Endothelial cell of umbilical vein (primary cell): ENCODE data around the gene FIS1. TPM values are rescaled to one million over a fixed set of nuclear protein-coding genes. Genes with fewer than 3 reads are reported as not detected.

Experiments
- BruUV-seq: library from RNA; stranded (reverse); fragments of 400-500 nt; replicated peaks from 2 replicates; lab custom pipeline; 2021; lab: Mats Ljungman, UMichigan
- CTCF ChIA-PET: fragments of 300-600, 350-600 bp; sonication (Branson Sonifier 250); formaldehyde crosslinking; loops from one replicate; lab custom pipeline; 2021; ENCODE audit warnings: antibody characterized with exemption, inconsistent platforms; lab: Charles Lee
- POLR2A ChIA-PET: fragments of 300-600, 350-600 bp; sonication (Branson Sonifier 250); formaldehyde crosslinking; loops from one replicate; lab custom pipeline; 2021; ENCODE audit warnings: antibody characterized with exemption, inconsistent platforms; lab: Charles Lee
- DNase-seq: peaks from one replicate; pipeline ENCODE4 v3.0.0-alpha.2; 2011; ENCODE audit warnings: low read depth, low spot score
- FAIRE-seq: peaks from 2 replicates; lab custom pipeline; 2011; peaks lifted over from hg19 to GRCh38; lab: Jason Lieb, UNC
- H2AFZ ChIP-seq: 2 replicates; pipeline ENCODE4 v1.6.0; 2012; ENCODE audit warnings: low read depth, low read length, control low read depth, inconsistent platforms
- H3K27ac ChIP-seq: 2 replicates; pipeline ENCODE4 v1.5.1; 2011; ENCODE audit warnings: low read depth, mild to moderate bottlenecking, control low read depth, low read length, moderate library complexity; ENCODE audit not compliant: insufficient read depth
- H3K27me3 ChIP-seq, 2 experiments: 2 replicates each; pipeline versions ENCODE4 v1.6.0 to v1.6.1; 2011; ENCODE audit warnings: low read length in 2 of 2, mixed read lengths in 1 of 2; ENCODE audit not compliant: control insufficient read depth in 2 of 2, insufficient read depth in 2 of 2
- H3K36me3 ChIP-seq, 2 experiments: 2 replicates in 1 of 2; 3 replicates in 1 of 2; pipeline ENCODE4 v1.5.1; 2011; ENCODE audit warnings: low read length in 2 of 2, mild to moderate bottlenecking in 1 of 2, moderate library complexity in 1 of 2; ENCODE audit not compliant: control insufficient read depth in 2 of 2, insufficient read depth in 2 of 2; ENCODE audit errors: extremely low read depth in 1 of 2
- H3K4me1 ChIP-seq: 3 replicates; pipeline ENCODE4 v1.5.1; 2011; ENCODE audit warnings: mild to moderate bottlenecking, low read length; ENCODE audit not compliant: control insufficient read depth, insufficient read depth; ENCODE audit errors: extremely low read depth
- H3K4me2 ChIP-seq: 2 replicates; pipeline ENCODE4 v1.6.1; 2011; ENCODE audit warnings: low read length, control low read depth, mixed read lengths; ENCODE audit not compliant: insufficient read depth
- H3K4me3 ChIP-seq, 3 experiments: fragments of 200-600 bp in 1 of 3; sonication (generic), shearing (Covaris generic) in 1 of 3; replicated peaks in 1 of 3; 2 replicates each; pipeline ENCODE4 v1.5.1; 2011 to 2016; ENCODE audit warnings: control low read depth in 3 of 3, low read length in 3 of 3, mild to moderate bottlenecking in 2 of 3, inconsistent platforms in 1 of 3, low read depth in 1 of 3, moderate library complexity in 1 of 3; ENCODE audit not compliant: insufficient read depth in 1 of 3
- H3K79me2 ChIP-seq: 2 replicates; pipeline ENCODE4 v1.6.0; 2012; ENCODE audit warnings: low read length, inconsistent platforms; ENCODE audit not compliant: control insufficient read depth, insufficient read depth
- H3K9ac ChIP-seq: replicated peaks from 2 replicates; pipeline ENCODE3; 2011; ENCODE audit warnings: low read length, control low read depth; ENCODE audit not compliant: insufficient read depth; ENCODE audit errors: extremely low read depth
- H3K9me1 ChIP-seq: replicated peaks from 3 replicates; pipeline ENCODE4 v1.6.0; 2011; ENCODE audit warnings: mild to moderate bottlenecking, low read length; ENCODE audit not compliant: control insufficient read depth, insufficient read depth; ENCODE audit errors: extremely low read depth
- H3K9me3 ChIP-seq: replicated peaks from 2 replicates; pipeline ENCODE4 v1.5.1; 2012; ENCODE audit warnings: low read length, inconsistent platforms; ENCODE audit not compliant: control insufficient read depth, insufficient read depth
- H4K20me1 ChIP-seq: replicated peaks from 2 replicates; pipeline ENCODE3; 2011; ENCODE audit warnings: mild to moderate bottlenecking, low read length; ENCODE audit not compliant: control insufficient read depth, insufficient read depth; ENCODE audit errors: extremely low read depth
- CTCF ChIP-seq, 2 donors: IDR thresholded peaks; 1 replicate in 1 of 2; 2 replicates in 1 of 2; pipeline ENCODE4 v1.5.1; 2011; ENCODE audit warnings: low read length in 2 of 2, mild to moderate bottlenecking in 2 of 2, moderate library complexity in 2 of 2, control low read depth in 1 of 2, inconsistent platforms in 1 of 2, low read depth in 1 of 2; ENCODE audit not compliant: insufficient read depth in 1 of 2; ENCODE audit errors: extremely low read depth in 1 of 2
- EZH2 ChIP-seq: IDR thresholded peaks from 2 replicates; pipeline ENCODE4 v1.6.1; 2012; ENCODE audit warnings: borderline replicate concordance, low read depth, mild to moderate bottlenecking, moderate library complexity, low read length, inconsistent platforms; ENCODE audit not compliant: severe bottlenecking
- FOS ChIP-seq: IDR thresholded peaks from 2 replicates; pipeline ENCODE4 v1.6.1; 2011; ENCODE audit warnings: mild to moderate bottlenecking, low read length, moderate library complexity, borderline replicate concordance; ENCODE audit not compliant: insufficient read depth
- GATA2 ChIP-seq: IDR thresholded peaks from 2 replicates; pipeline ENCODE4 v1.7.0; 2011; ENCODE audit warnings: low read depth, mild to moderate bottlenecking, moderate library complexity, mixed read lengths, low read length; ENCODE audit not compliant: insufficient read length, insufficient read depth
- JUN ChIP-seq: IDR thresholded peaks from 2 replicates; pipeline ENCODE4 v1.6.1; 2011; ENCODE audit warnings: borderline replicate concordance, low read depth; ENCODE audit not compliant: insufficient read length, insufficient read depth
- MAX ChIP-seq: IDR thresholded peaks from 2 replicates; pipeline ENCODE4 v1.6.1; 2011; ENCODE audit not compliant: insufficient read depth, insufficient read length
- MYC ChIP-seq: IDR thresholded peaks from one replicate; pipeline ENCODE4 v1.6.1; 2011; ENCODE audit warnings: mild to moderate bottlenecking, low read depth, low read length
- POLR2A ChIP-seq: IDR thresholded peaks from 2 replicates; pipeline ENCODE4 v1.6.1; 2012; ENCODE audit warnings: low read depth, mild to moderate bottlenecking, control low read depth, low read length
- POLR2AphosphoS5 ChIP-seq: IDR thresholded peaks from 2 replicates; pipeline ENCODE4 v1.6.1; 2012; ENCODE audit warnings: low read depth, mild to moderate bottlenecking, control low read depth, low read length, moderate library complexity; ENCODE audit not compliant: insufficient read depth
- dilution Hi-C: fragments of 300-500 bp; cut with MboI; formaldehyde crosslinking; loops from one replicate; pipeline ENCODE4 v1.15.0; 2019; ENCODE audit warnings: low sequenced_read_pairs; ENCODE audit not compliant: extremely low pct_ligation_motif_present
- intact Hi-C: fragments of 100-400 bp; cut with micrococcal nuclease; formaldehyde crosslinking; loops from one replicate; pipeline ENCODE4 v1.10.0; 2022
- polyA plus RNA-seq, 4 experiments: library from polyadenylated mRNA; depleted of rRNA in 3 of 4; stranded (reverse) in 3 of 4; unstranded in 1 of 4; fragments of >200 nt; gene quantifications; 2 replicates each; pipeline versions ENCODE4 v1.2.1 to v1.2.3, GENCODE V29; 2011 to 2012; ENCODE audit warnings: missing spikeins in 1 of 4
- total RNA-seq: library from RNA; stranded (reverse); gene quantifications from 2 replicates; pipeline ENCODE4 v1.2.3, GENCODE V29; 2021

FIS1 gene
- total and polyA plus RNA-seq, 2 donors (not counting 3 experiments of a cell fraction or from before 2014, with no cell fraction given) = 132 to 330 TPM

- Histone ChIP-seq H3K9me3 (no peaks in the 10 kb centered on the region), H3K27ac (no peak overlapping the region), H3K9ac (no peak overlapping the region), H3K4me2 (no peak overlapping the region), H4K20me1 (no peaks in the 10 kb centered on the region), H3K36me3 (peaks cover 2 to 8% of the 10 kb centered on the region in 2 experiments), H3K4me3 (no peak overlapping the region), H2AFZ (no peak overlapping the region), H3K79me2 (peaks cover 27% of the 10 kb centered on the region), H3K4me1 (peaks cover 5% of the 10 kb centered on the region), H3K9me1 (no peaks in the 10 kb centered on the region), H3K27me3 (no peaks in the 10 kb centered on the region)
- FAIRE-seq (no peak), DNase-seq (no peak)
- intact Hi-C loops = no loop called here
- dilution Hi-C loops = no loop called here
- POLR2A ChIA-PET = no interaction called here
- CTCF ChIA-PET = no interaction called here
- no TSS peak for BruUV-seq
- TF ChIP-seq MAX (no peak), EZH2 (no peak), POLR2AphosphoS5 (no peak), FOS (no peak), MYC (no peak), POLR2A (no peak), CTCF (IDR thresholded peaks at IDR 0.05; ENCODE audit: extremely low read depth in 1 of 2, insufficient read depth in 1 of 2, low read depth in 1 of 2, low read length in 2 of 2) (no peak), JUN (no peak), GATA2 (no peak)
Measured at GRCh38 chr7:101223528-101223927, 21.4 kb downstream of the FIS1 start.
